Measurements from ENCODE around the gene GALNT2.
A peak's percentile ranks its signal among the peaks of the same experiment; 100 is the strongest.

The GALNT2 gene

DNA sequence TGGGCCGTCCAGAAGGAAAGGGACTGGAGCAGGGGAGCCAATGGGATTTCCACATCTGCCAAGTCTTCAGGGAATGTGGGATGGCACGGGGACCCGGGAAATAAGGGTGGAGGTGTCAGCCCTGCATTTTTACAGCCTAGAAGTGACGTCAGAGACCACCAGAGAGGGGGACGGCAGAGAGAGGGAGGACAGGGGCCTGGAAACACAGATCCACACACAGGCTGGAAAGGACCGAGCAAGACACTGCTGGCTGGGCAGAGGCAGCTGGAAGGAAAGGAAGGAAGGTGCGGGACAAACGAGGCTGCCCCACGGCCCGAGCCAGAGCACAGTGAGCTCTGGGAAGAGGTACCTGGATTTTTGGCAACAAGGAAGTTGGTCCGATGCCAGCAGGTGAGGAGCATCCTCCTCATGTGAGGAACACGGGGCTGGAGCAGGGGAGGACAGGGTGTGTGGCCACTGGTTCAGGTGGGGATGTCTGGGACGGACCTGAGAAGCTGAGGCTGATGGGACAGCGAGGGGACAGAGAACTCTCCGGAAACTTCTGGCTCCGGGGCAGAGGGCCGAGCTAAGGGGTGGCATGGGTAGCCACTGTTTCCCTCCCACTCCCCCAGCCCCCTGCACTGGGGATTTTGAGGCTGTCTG lies 220.8 kb downstream of the GALNT2 start:
- DNase-seq (ENCODE audit: low read depth in 2 of 3, low spot score in 1 of 3): no peak

DNA sequence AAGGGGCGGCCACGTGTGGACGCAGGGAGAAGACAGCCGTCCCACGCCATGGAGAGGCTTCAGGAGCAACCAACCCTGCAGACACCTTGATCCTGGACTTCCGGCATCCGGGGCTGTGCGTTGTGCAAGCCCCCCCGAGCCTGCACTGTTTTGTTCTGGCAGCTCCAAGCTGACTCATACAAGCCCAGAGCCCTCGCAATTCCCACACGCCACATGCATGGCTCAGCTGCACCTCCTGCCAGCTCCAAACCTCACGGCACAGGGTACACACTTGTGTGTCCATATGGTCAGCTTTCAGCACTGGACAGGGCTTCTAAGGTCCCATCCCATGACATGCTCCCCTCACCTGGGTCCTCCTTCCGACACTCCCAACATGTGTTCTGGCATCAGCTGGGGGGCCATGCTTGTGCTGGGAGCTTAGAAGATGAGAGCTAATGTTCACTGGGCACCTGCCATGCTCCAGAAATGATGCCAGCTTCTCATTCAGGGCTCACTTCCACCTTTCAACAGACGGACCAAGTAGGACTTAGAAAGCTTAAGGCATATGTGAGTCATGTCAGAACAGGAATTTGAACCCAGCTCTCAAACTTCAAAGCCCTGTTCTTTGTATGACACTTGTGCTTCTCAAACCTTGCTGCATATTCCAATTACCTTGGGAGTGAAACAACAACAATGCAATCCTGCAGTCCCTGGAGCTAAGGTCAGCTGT lies 221.8 kb downstream of the GALNT2 start:
- no peak for DNase-seq (ENCODE audit: low read depth in 2 of 3, low spot score in 1 of 3)

DNA sequence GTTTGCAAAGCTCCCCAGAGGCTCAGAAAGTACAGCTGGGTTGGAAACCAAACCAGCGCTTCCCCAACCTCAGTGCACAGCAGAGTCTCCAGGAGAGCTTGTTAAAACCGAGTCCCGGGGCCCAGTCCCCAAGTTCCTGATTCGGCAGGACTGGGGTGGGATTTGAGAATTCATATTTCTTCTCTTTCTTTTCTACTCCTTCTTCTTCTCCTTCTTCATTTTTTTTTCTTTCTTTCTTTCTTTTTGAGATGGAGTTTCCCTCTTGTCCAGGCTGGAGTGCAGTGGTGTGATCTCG lies 222.3 kb downstream of the GALNT2 start:
- DNase-seq (ENCODE audit: low read depth in 2 of 3, low spot score in 1 of 3): no peak

GRCh38 chr1:230291731-230292620 lies 224.9 kb downstream of the GALNT2 start:
- DNase-seq (ENCODE audit: low read depth in 2 of 3, low spot score in 1 of 3): no peak

GRCh38 chr1:230292689-230293389 lies 225.8 kb downstream of the GALNT2 start:
- no peak for DNase-seq (ENCODE audit: low read depth in 2 of 3, low spot score in 1 of 3)

GRCh38 chr1:230293390-230293700 lies 226.3 kb downstream of the GALNT2 start:
- no peak for DNase-seq (ENCODE audit: low read depth in 2 of 3, low spot score in 1 of 3)

DNA sequence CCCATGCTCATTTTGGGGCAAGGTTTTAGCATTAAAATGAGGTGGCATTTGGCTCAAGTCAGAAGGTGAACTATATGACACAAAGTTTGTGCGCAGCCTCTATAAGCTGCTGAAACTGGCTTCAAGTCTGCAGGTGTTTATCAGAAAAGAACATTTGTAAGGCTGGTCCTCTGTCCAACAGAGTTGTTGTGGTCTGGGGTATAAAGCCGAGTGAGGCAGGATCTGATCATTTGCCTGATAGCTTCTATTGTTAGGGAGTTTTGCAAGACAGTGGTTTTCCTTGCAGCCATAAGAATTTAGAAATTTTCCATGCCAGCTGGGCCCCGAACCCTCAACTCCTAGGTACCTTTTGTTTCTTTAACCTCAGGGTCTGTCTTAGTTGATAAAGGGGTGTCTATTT lies 228.3 kb downstream of the GALNT2 start:
- DNase-seq (ENCODE audit: low read depth in 2 of 3, low spot score in 1 of 3): no peak

- no peak for DNase-seq (ENCODE audit: low read depth in 2 of 3, low spot score in 1 of 3)
These were observed 232.4 kb downstream of the GALNT2 start for GRCh38 chr1:230299191-230300006.

- no peak for DNase-seq (ENCODE audit: low read depth in 2 of 3, low spot score in 1 of 3)
These were observed 233.6 kb downstream of the GALNT2 start for GRCh38 chr1:230300322-230301301.

- DNase-seq (ENCODE audit: low read depth in 2 of 3, low spot score in 1 of 3): no peak
These were observed 234.3 kb downstream of the GALNT2 start for GRCh38 chr1:230301322-230301721.

DNA sequence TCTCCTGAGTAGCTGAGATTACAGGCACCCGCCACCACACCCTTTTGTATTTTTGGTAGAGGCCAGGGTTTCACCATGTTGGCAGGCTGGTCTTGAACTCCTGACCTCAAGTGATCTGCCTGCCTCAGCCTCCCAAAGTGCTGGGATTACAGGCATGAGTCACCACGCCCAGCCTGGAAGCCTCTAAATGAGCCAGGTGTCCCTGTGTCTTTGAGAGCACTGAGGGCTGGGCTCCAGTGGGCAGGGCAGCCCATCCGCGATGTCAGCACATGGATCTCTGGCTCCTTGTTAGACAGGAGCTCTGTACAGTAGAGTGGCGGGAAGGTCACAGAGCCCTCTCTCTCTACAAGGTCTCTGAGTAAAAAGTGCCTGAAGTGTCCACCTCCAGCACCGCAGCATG lies 234.8 kb downstream of the GALNT2 start:
- no peak for DNase-seq (ENCODE audit: low read depth in 2 of 3, low spot score in 1 of 3)

- no peak for DNase-seq (ENCODE audit: low read depth in 2 of 3, low spot score in 1 of 3)
These were observed 236.0 kb downstream of the GALNT2 start for GRCh38 chr1:230303069-230303468.

GRCh38 chr1:230303822-230304221 lies 236.8 kb downstream of the GALNT2 start:
- no peak for DNase-seq (ENCODE audit: low read depth in 2 of 3, low spot score in 1 of 3)

DNA sequence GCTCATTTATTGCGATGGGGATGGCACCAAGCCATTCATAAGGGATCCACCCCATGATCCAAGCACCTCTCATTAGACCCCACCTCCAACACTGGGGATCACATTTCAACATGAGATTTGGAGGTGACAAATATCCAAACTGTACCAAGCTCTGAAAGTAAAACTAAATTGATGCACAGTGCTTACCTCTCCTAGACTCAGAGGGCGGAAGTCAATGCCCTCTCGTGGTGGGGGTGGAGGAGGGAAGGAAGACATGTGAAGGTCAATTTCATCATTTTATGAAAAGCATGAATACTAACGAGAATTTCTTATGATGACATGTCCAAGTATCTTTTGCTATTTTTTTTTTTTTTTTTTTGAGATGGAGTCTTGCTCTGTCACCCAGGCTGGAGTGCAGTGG lies 239.1 kb downstream of the GALNT2 start:
- DNase-seq (ENCODE audit: low read depth in 2 of 3, low spot score in 1 of 3): peak; percentile 17 to 31 (median 23)

GRCh38 chr1:230307213-230307612 lies 240.2 kb downstream of the GALNT2 start:
- DNase-seq (ENCODE audit: low read depth in 2 of 3, low spot score in 1 of 3): no peak

DNA sequence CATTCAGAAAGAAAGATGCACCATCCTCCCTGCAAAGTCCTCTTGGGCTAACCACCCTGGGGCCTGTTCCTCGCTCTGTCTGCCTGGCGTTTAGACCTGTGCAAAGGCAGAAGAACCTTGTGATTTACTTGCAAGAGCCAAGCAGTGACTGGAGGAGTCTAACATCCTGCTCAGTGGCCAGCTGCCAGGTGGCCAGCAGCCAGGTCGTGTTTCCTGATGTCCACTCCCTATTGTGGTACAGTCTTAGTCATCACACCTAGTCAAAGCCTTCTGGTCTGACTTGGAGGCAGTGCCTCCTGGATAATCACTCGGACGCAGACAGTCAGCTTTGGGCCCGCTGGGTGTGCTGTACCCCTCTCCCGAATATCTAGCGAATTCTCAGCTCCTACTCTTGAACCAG lies 241.0 kb downstream of the GALNT2 start:
- no peak for DNase-seq (ENCODE audit: low read depth in 2 of 3, low spot score in 1 of 3)

GRCh38 chr1:230308821-230309220 lies 241.8 kb downstream of the GALNT2 start:
- DNase-seq (ENCODE audit: low read depth in 2 of 3, low spot score in 1 of 3): no peak

DNA sequence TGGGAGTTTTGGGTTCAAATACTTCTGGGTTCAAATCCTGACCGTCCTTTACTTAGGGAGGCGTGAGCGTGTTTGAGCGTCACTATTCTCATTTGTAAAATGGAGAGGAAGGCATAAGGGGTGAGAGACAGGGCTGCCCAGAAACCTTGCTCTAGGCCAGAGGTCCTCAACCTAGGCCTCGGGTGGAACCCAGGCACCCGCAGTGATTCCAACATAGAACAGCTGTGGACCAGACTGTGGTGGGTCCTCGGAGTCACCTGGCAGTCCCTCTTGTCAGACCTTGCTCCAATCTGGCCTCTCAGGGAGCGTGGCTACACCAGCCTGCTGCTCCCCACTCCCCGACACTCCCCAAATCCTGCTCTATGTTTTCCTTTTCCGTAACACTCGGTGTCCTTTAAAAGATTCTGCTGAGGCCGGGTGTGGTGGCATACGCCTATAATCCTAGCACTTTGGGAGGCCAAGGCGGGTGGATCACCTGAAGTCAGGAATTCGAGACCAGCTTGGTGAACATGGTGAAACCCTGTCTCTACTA lies 242.7 kb downstream of the GALNT2 start:
- DNase-seq (ENCODE audit: low read depth in 2 of 3, low spot score in 1 of 3): no peak

- DNase-seq (ENCODE audit: low read depth in 2 of 3, low spot score in 1 of 3): peak; percentile 15 to 46 (median 39)
These were observed 243.5 kb downstream of the GALNT2 start for GRCh38 chr1:230310381-230311163.
